ENCODE results near the gene TATDN3. TPM values are rescaled to one million over a fixed set of nuclear protein-coding genes. Genes with fewer than 3 reads are reported as not detected.
A peak's percentile ranks its signal among the peaks of the same experiment; 100 is the strongest.

Gene TATDN3
- total and polyA plus RNA-seq, 2 of the 4 experiments (the other 2 are of a cell fraction): 4.9 to 12.0 TPM

GRCh38 chr1:212753749-212754148 lies 37.9 kb upstream of the TATDN3 start:
- H3K36me3 ChIP-seq (ENCODE audit: control insufficient read depth, insufficient read depth, low read length): peaks cover 1% of the 10 kb centered on the region; the same call in 1 of the 2 replicates
- no peak overlapping the region for H3K27ac ChIP-seq (ENCODE audit: insufficient read depth, low read length)
- intact Hi-C loops (cut with micrococcal nuclease) (loop anchor here (10.0 kb wide), 1 partner anchor 279 kb away; no protein-coding TSS in a partner anchor), in situ Hi-C loops (cut with MboI; ENCODE audit: low sequenced_read_pairs) (no loop called here), dilution Hi-C loops (cut with HindIII; ENCODE audit: low sequenced_read_pairs, unreplicated experiment) (no loop called here)
- H2AK9ac ChIP-seq (replicated peaks; ENCODE audit: low read depth, low read length, poor library complexity): no peak overlapping the region
- DNase-seq (no peak), ATAC-seq (ENCODE audit: low read depth) (no peak)
- no peak overlapping the region for H2BK15ac ChIP-seq (ENCODE audit: low read depth, low read length)
- H3K9me1 ChIP-seq (ENCODE audit: insufficient read depth, low read length): peaks cover 4% of the 10 kb centered on the region; the same call in 1 of the 2 replicates
- H2AFZ ChIP-seq (replicated peaks; ENCODE audit: low read length, poor library complexity): no peak overlapping the region
- H2BK5ac ChIP-seq (ENCODE audit: low read depth, low read length, poor library complexity, severe bottlenecking): no peak overlapping the region
- no peak overlapping the region for H4K8ac ChIP-seq (ENCODE audit: low read depth in 2 of 2, low read length in 2 of 2)
- no peak overlapping the region for H4K5ac ChIP-seq (ENCODE audit: low read depth, low read length)
- H3K56ac ChIP-seq (ENCODE audit: extremely low read depth, insufficient read depth, low read length): no peak overlapping the region
- no peak overlapping the region for H3K4me3 ChIP-seq (ENCODE audit: insufficient read depth, low read depth, low read length)
- TF ChIP-seq RCOR1 (IDR thresholded peaks at IDR 0.05; ENCODE audit: insufficient replicate concordance, low read length) (no peak), CEBPB (IDR thresholded peaks at IDR 0.05; ENCODE audit: low read depth, low read length) (no peak), MAFK (IDR thresholded peaks at IDR 0.05; ENCODE audit: low read depth, low read length) (no peak), SMC3 (IDR thresholded peaks at IDR 0.05; ENCODE audit: low read depth, low read length) (no peak), BHLHE40 (IDR thresholded peaks at IDR 0.05; ENCODE audit: low read depth, low read length) (no peak), RFX5 (IDR thresholded peaks at IDR 0.05; ENCODE audit: low read depth, low read length) (no peak), MAZ (IDR thresholded peaks at IDR 0.05; ENCODE audit: borderline replicate concordance, low read depth, low read length) (no peak), CHD1 (IDR thresholded peaks at IDR 0.05; ENCODE audit: low read depth, low read length) (no peak), CTCF (conservative IDR thresholded peaks at IDR 0.05; ENCODE audit: low read depth, low read length) (no peak), POLR2A (IDR thresholded peaks at IDR 0.05; ENCODE audit: low read depth, low read length) (no peak), RAD21 (IDR thresholded peaks at IDR 0.05; ENCODE audit: low read length) (no peak), NFE2L2 (IDR thresholded peaks at IDR 0.05; ENCODE audit: low read depth, low read length) (no peak), ELK1 (IDR thresholded peaks at IDR 0.05; ENCODE audit: borderline replicate concordance, low read depth, low read length) (no peak), FOS (IDR thresholded peaks at IDR 0.05; ENCODE audit: low read depth, low read length) (no peak), USF2 (IDR thresholded peaks at IDR 0.05; ENCODE audit: low read depth, low read length) (no peak), MXI1 (IDR thresholded peaks at IDR 0.05; ENCODE audit: borderline replicate concordance, low read depth, low read length) (no peak)
- peaks cover 6 to 20% of the 10 kb centered on the region in 2 experiments; a peak in 3 of 4 replicates for H3K79me1 ChIP-seq (ENCODE audit: low read depth in 1 of 2, low read length in 2 of 2)
- H3K23ac ChIP-seq (ENCODE audit: low read depth, low read length): peak overlapping the region; percentile 50; the same call in 1 of the 2 replicates
- H4K20me1 ChIP-seq (ENCODE audit: insufficient read depth, low read length): no peaks in the 10 kb centered on the region; the same call in 1 of the 2 replicates
- no peak overlapping the region for H3K4ac ChIP-seq (ENCODE audit: low read depth, low read length)
- no peak overlapping the region for H3K14ac ChIP-seq (replicated peaks; ENCODE audit: low read depth, low read length)
- H2BK120ac ChIP-seq (ENCODE audit: low read depth, low read length): no peak overlapping the region
- peaks cover 7% of the 10 kb centered on the region for H3K4me1 ChIP-seq (ENCODE audit: control insufficient read depth, insufficient read depth, low read length)
- ChIA-PET POLR2A (ENCODE audit: unreplicated experiment) (no interaction called here), CTCF (interaction anchor here (1.0 kb wide), 1 partner anchor 9 kb away, joined by 4 read pairs; no protein-coding TSS in a partner anchor)
- H4K91ac ChIP-seq (ENCODE audit: insufficient read depth, low read depth, low read length): no peak overlapping the region
- H2BK20ac ChIP-seq (ENCODE audit: low read depth, low read length): no peak overlapping the region
- H3K27me3 ChIP-seq (ENCODE audit: control insufficient read depth, insufficient read depth, low read length): no peaks in the 10 kb centered on the region
- H3K9me3 ChIP-seq (ENCODE audit: control insufficient read depth, insufficient read depth, low read length): no peaks in the 10 kb centered on the region
- H2AK5ac ChIP-seq (ENCODE audit: low read depth, low read length): no peak overlapping the region
- no peak overlapping the region for H3K18ac ChIP-seq (ENCODE audit: low read depth, low read length)
- no peak overlapping the region for H3K4me2 ChIP-seq (ENCODE audit: low read depth, low read length)
- BruUV-seq (replicated peaks): no TSS peak
- no peak overlapping the region for H3K9ac ChIP-seq (ENCODE audit: low read depth, low read length)

Measured in IMR-90 (cell line).